Fibroblast of peridontal ligament (primary cell): Measurements from ENCODE around the gene MGARP.

Experiments used
- DNase-seq: peaks from one replicate; pipeline ENCODE4 v3.0.0-alpha.2; 2010; ENCODE audit errors: extremely low read depth

The MGARP gene

GRCh38 chr4:139243448-139244365 lies 36.3 kb downstream of the MGARP start:
- peak; percentile 99 for DNase-seq

GRCh38 chr4:139242511-139243051 lies 37.4 kb downstream of the MGARP start:
- DNase-seq = peak; percentile 89

GRCh38 chr4:139241784-139242151 lies 38.3 kb downstream of the MGARP start:
- no peak for DNase-seq

- DNase-seq = no peak
Observed at GRCh38 chr4:139241086-139241783, 38.8 kb downstream of the MGARP start.

GRCh38 chr4:139239127-139239772 lies 40.8 kb downstream of the MGARP start:
- no peak for DNase-seq

GRCh38 chr4:139234253-139234652 lies 45.8 kb downstream of the MGARP start:
- DNase-seq = no peak

- peak; percentile 86 for DNase-seq
Observed at GRCh38 chr4:139229534-139230039, 50.4 kb downstream of the MGARP start.

- no peak for DNase-seq
Observed at GRCh38 chr4:139227729-139228404, 52.2 kb downstream of the MGARP start.

GRCh38 chr4:139223682-139224317 lies 56.2 kb downstream of the MGARP start:
- peak; percentile 84 for DNase-seq

GRCh38 chr4:139222215-139222614 lies 57.8 kb downstream of the MGARP start:
- no peak for DNase-seq

- no peak for DNase-seq
Observed at GRCh38 chr4:139221687-139222086, 58.3 kb downstream of the MGARP start.

GRCh38 chr4:139219450-139220055 lies 60.5 kb downstream of the MGARP start:
- DNase-seq = no peak
